OCI-LY3 (cell line): ENCODE results near the gene SLC13A1.

ENCODE experiments used
- H2AFZ ChIP-seq: fragments of 200-600, 300-600 bp; shearing (Covaris generic); 2 replicates; pipeline ENCODE4 v1.6.0; 2014; ENCODE audit warnings: antibody characterized with exemption, low read depth, low read length
- H3K27ac ChIP-seq: fragments of 200-600, 300-600 bp; sonication (generic); 2 replicates; pipeline ENCODE4 v1.5.1; 2014; ENCODE audit warnings: mild to moderate bottlenecking, low read length, moderate library complexity, mixed read lengths
- H3K27me3 ChIP-seq: fragments of 200-600, 300-600 bp; sonication (generic); 2 replicates; pipeline ENCODE4 v1.6.1; 2014; ENCODE audit warnings: low read depth, low read length, mixed read lengths
- H3K36me3 ChIP-seq: fragments of 200-600, 300-600 bp; sonication (generic); replicated peaks from 2 replicates; pipeline ENCODE3; 2014; ENCODE audit warnings: low read depth, low read length, mixed read lengths
- H3K4me1 ChIP-seq: fragments of 300-600, 200-600 bp; sonication (generic); 2 replicates; pipeline ENCODE4 v1.6.1; 2014; ENCODE audit warnings: low read length, mixed read lengths
- H3K4me2 ChIP-seq: fragments of 200-600, 300-600 bp; sonication (generic); 2 replicates; pipeline ENCODE4 v1.6.1; 2014; ENCODE audit warnings: low read length, mixed read lengths
- H3K4me3 ChIP-seq: fragments of 300-600, 200-600 bp; sonication (generic); 2 replicates; pipeline ENCODE4 v1.5.1; 2014; ENCODE audit warnings: antibody characterized with exemption, mild to moderate bottlenecking, low read length, moderate library complexity
- H3K79me2 ChIP-seq: fragments of 300-600, 200-600 bp; shearing (Covaris generic); 2 replicates; pipeline ENCODE4 v1.6.1; 2014; ENCODE audit warnings: mild to moderate bottlenecking, low read length, mixed read lengths
- H3K9ac ChIP-seq: fragments of 300-600, 200-600 bp; shearing (Covaris generic); 2 replicates; pipeline ENCODE4 v1.6.0; 2014; ENCODE audit warnings: mild to moderate bottlenecking, low read length, moderate library complexity
- H3K9me3 ChIP-seq: fragments of 200-600, 300-600 bp; shearing (Covaris generic); 2 replicates; pipeline ENCODE4 v1.6.1; 2014; ENCODE audit warnings: low read length, mixed read lengths; ENCODE audit not compliant: insufficient read depth
- H4K20me1 ChIP-seq: fragments of 200-600, 300-600 bp; sonication (generic); 2 replicates; pipeline ENCODE4 v1.6.1; 2016; ENCODE audit warnings: low read length, mixed read lengths; ENCODE audit not compliant: insufficient read depth
- EZH2phosphoT487 ChIP-seq: fragments of 200-600 bp; shearing (Covaris generic); IDR thresholded peaks from 2 replicates; pipeline ENCODE4 v1.6.1; 2018; ENCODE audit warnings: antibody characterized with exemption, mixed run types, low read depth
- TF ChIP-seq, protein P1 (sequence below): fragments of 200-600, 300-600 bp; sonication (generic); IDR thresholded peaks from 2 replicates; pipeline ENCODE4 v1.5.1; 2014; ENCODE audit warnings: antibody characterized with exemption, low read length, low read depth

Gene SLC13A1

GRCh38 chr7:123193235-123193634 lies 6.5 kb downstream of the SLC13A1 start:
- no peak for TF ChIP-seq EZH2phosphoT487
- TF ChIP-seq, protein P1, sequence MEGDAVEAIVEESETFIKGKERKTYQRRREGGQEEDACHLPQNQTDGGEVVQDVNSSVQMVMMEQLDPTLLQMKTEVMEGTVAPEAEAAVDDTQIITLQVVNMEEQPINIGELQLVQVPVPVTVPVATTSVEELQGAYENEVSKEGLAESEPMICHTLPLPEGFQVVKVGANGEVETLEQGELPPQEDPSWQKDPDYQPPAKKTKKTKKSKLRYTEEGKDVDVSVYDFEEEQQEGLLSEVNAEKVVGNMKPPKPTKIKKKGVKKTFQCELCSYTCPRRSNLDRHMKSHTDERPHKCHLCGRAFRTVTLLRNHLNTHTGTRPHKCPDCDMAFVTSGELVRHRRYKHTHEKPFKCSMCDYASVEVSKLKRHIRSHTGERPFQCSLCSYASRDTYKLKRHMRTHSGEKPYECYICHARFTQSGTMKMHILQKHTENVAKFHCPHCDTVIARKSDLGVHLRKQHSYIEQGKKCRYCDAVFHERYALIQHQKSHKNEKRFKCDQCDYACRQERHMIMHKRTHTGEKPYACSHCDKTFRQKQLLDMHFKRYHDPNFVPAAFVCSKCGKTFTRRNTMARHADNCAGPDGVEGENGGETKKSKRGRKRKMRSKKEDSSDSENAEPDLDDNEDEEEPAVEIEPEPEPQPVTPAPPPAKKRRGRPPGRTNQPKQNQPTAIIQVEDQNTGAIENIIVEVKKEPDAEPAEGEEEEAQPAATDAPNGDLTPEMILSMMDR: no peak
- Histone ChIP-seq H3K9me3 (no peaks in the 10 kb centered on the region), H3K4me2 (0 out of 2 replicates have a peak overlapping the region, but pooled peaks have one; percentile 31), H3K9ac (no peak overlapping the region), H4K20me1 (no peaks in the 10 kb centered on the region), H3K4me1 (peaks cover 88% of the 10 kb centered on the region), H3K36me3 (no peaks in the 10 kb centered on the region), H3K79me2 (no peaks in the 10 kb centered on the region), H2AFZ (no peak overlapping the region), H3K27me3 (no peaks in the 10 kb centered on the region), H3K27ac (no peak overlapping the region), H3K4me3 (no peak overlapping the region)

GRCh38 chr7:123191132-123191531 lies 8.6 kb downstream of the SLC13A1 start:
- Histone ChIP-seq H4K20me1 (no peaks in the 10 kb centered on the region), H2AFZ (peak overlapping the region; percentile 47; the same call in 1 of the 2 replicates), H3K4me1 (peaks cover 71% of the 10 kb centered on the region), H3K79me2 (no peaks in the 10 kb centered on the region), H3K9ac (peak overlapping the region; percentile 66), H3K36me3 (no peaks in the 10 kb centered on the region), H3K4me3 (peak overlapping the region; percentile 33), H3K9me3 (no peaks in the 10 kb centered on the region), H3K4me2 (peak overlapping the region; percentile 79), H3K27ac (peak overlapping the region; percentile 98), H3K27me3 (no peaks in the 10 kb centered on the region)
- no peak for TF ChIP-seq EZH2phosphoT487
- TF ChIP-seq, protein P1: no peak

- peaks cover 2% of the 10 kb centered on the region for H3K36me3 ChIP-seq
- no peaks in the 10 kb centered on the region for H3K9me3 ChIP-seq
- peak overlapping the region; percentile 56 for H3K4me3 ChIP-seq
- no peaks in the 10 kb centered on the region for H3K79me2 ChIP-seq
- peak overlapping the region; percentile 66 for H3K9ac ChIP-seq
- H3K27ac ChIP-seq: peak overlapping the region; percentile 98
- no peaks in the 10 kb centered on the region for H3K27me3 ChIP-seq
- peaks cover 62% of the 10 kb centered on the region for H3K4me1 ChIP-seq
- no peak for TF ChIP-seq EZH2phosphoT487
- TF ChIP-seq, protein P1: no peak
- peak overlapping the region; percentile 79 for H3K4me2 ChIP-seq
- H4K20me1 ChIP-seq: no peaks in the 10 kb centered on the region
- peak overlapping the region; percentile 51; the same call in 1 of the 2 replicates for H2AFZ ChIP-seq
Observed at GRCh38 chr7:123190109-123190831, 9.5 kb downstream of the SLC13A1 start.

- Histone ChIP-seq H3K4me1 (peaks cover 21% of the 10 kb centered on the region), H3K9me3 (no peaks in the 10 kb centered on the region), H4K20me1 (no peaks in the 10 kb centered on the region), H3K36me3 (peaks cover 2% of the 10 kb centered on the region), H3K79me2 (no peaks in the 10 kb centered on the region), H3K9ac (no peak overlapping the region), H3K27me3 (no peaks in the 10 kb centered on the region), H3K27ac (no peak overlapping the region), H3K4me3 (no peak overlapping the region), H2AFZ (no peak overlapping the region), H3K4me2 (no peak overlapping the region)
- TF ChIP-seq, protein P1: no peak
- TF ChIP-seq EZH2phosphoT487: no peak
Observed at GRCh38 chr7:123185756-123186155, 14.0 kb downstream of the SLC13A1 start.
